PC-3 (cell line): Measurements from ENCODE around the gene FLNB. TPM values are rescaled to one million over a fixed set of nuclear protein-coding genes. Genes with fewer than 3 reads are reported as not detected.

Experiments
- ATAC-seq: fragments of 200-7000 bp; cut with Tn5 transposase; 2 replicates; pipeline ENCODE4 v1.9.1; 2020; ENCODE audit warnings: mild to moderate bottlenecking, moderate library complexity
- BruUV-seq: library from RNA; stranded (reverse); fragments of 400-500 nt; replicated peaks from 2 replicates; lab custom pipeline; 2021; lab: Mats Ljungman, UMichigan
- CTCF ChIA-PET: fragments of 300-600 bp; sonication (Branson Sonifier 250); formaldehyde crosslinking; loops from one replicate; lab custom pipeline; 2022; ENCODE audit warnings: antibody characterized with exemption; lab: Charles Lee
- POLR2A ChIA-PET: fragments of 300-600 bp; sonication (Branson Sonifier 250); formaldehyde crosslinking; loops from one replicate; lab custom pipeline; 2022; ENCODE audit warnings: antibody characterized with exemption; ENCODE audit not compliant: unreplicated experiment; lab: Charles Lee
- DNase-seq: peaks from one replicate; pipeline ENCODE4 v3.0.0-alpha.2; 2015
- H2AFZ ChIP-seq: fragments of 300-600 bp; sonication (generic); 2 replicates; pipeline ENCODE4 v1.6.0; 2016; ENCODE audit warnings: antibody characterized with exemption, low read length
- H3F3A ChIP-seq: fragments of 300-600 bp; sonication (generic); one replicate; pipeline ENCODE4 v1.6.0; 2017; ENCODE audit warnings: antibody characterized with exemption, low read length, control low read depth, mild to moderate bottlenecking; ENCODE audit not compliant: unreplicated experiment
- H3K27ac ChIP-seq: fragments of 300-600 bp; sonication (generic); 2 replicates; pipeline ENCODE4 v1.5.1; 2016; ENCODE audit warnings: mild to moderate bottlenecking, low read length
- H3K27me3 ChIP-seq: fragments of 300-600 bp; sonication (generic); 2 replicates; pipeline ENCODE4 v1.6.1; 2016; ENCODE audit warnings: low read length, mixed read lengths
- H3K36me3 ChIP-seq: fragments of 300-600 bp; sonication (generic); 2 replicates; pipeline ENCODE4 v1.6.1; 2016; ENCODE audit warnings: low read depth, mixed run types, low read length, mixed read lengths
- H3K4me1 ChIP-seq: fragments of 300-600 bp; sonication (generic); 2 replicates; pipeline ENCODE4 v1.5.1; 2016; ENCODE audit warnings: low read length; ENCODE audit not compliant: insufficient read depth
- H3K4me2 ChIP-seq: fragments of 300-600 bp; sonication (generic); 2 replicates; pipeline ENCODE4 v1.6.0; 2016; ENCODE audit warnings: low read length
- H3K4me3 ChIP-seq: fragments of 300-600 bp; sonication (generic); 2 replicates; pipeline ENCODE4 v1.5.1; 2016; ENCODE audit warnings: mild to moderate bottlenecking, low read length, mixed read lengths
- H3K79me2 ChIP-seq: fragments of 300-600 bp; sonication (generic); 2 replicates; pipeline ENCODE4 v1.6.1; 2017; ENCODE audit warnings: low read length, mixed read lengths
- H3K9ac ChIP-seq: fragments of 300-600 bp; sonication (generic); 2 replicates; pipeline ENCODE4 v1.6.0; 2016; ENCODE audit warnings: mild to moderate bottlenecking, low read length
- H3K9me2 ChIP-seq: fragments of 300-600 bp; sonication (generic); replicated peaks from 2 replicates; pipeline ENCODE4 v1.6.1; 2016; ENCODE audit warnings: mixed run types, low read length, mixed read lengths
- H3K9me3 ChIP-seq: fragments of 300-600 bp; sonication (generic); 2 replicates; pipeline ENCODE4 v1.6.1; 2016; ENCODE audit warnings: low read length, mixed read lengths
- H4K20me1 ChIP-seq: fragments of 300-600 bp; sonication (generic); 2 replicates; pipeline ENCODE4 v1.6.1; 2016; ENCODE audit warnings: low read length, mixed read lengths
- CTCF ChIP-seq: fragments of 300-600 bp; sonication (generic); conservative IDR thresholded peaks from 2 replicates; pipeline ENCODE4 v1.5.1; 2017; ENCODE audit warnings: antibody characterized with exemption, low read depth, mild to moderate bottlenecking, low read length
- EZH2 ChIP-seq: fragments of 300-600 bp; sonication (generic); IDR thresholded peaks from one replicate; pipeline ENCODE4 v1.6.1; 2017; ENCODE audit warnings: antibody characterized with exemption, mild to moderate bottlenecking, low read length; ENCODE audit not compliant: unreplicated experiment
- EZH2phosphoT487 ChIP-seq: fragments of 300-600 bp; sonication (generic); IDR thresholded peaks from 2 replicates; pipeline ENCODE4 v1.6.1; 2018; ENCODE audit warnings: mild to moderate bottlenecking, antibody characterized with exemption, low read length, borderline replicate concordance
- intact Hi-C: fragments of 100-400 bp; cut with micrococcal nuclease; formaldehyde crosslinking; loops from 2 replicates; pipeline ENCODE4 v1.9.0; 2023
- total RNA-seq: library from RNA; depleted of rRNA; stranded (reverse); fragments of >200 nt; gene quantifications from 2 replicates; pipeline ENCODE4 v1.2.3, GENCODE V29; 2014

The FLNB gene
- total RNA-seq, 1 experiment from 2014 or later, result 505 TPM

- ATAC-seq, result no peak
- H3K4me2 ChIP-seq, result no peak overlapping the region
- BruUV-seq, result no TSS peak
- H3K79me2 ChIP-seq, result peaks cover 100% of the 10 kb centered on the region
- intact Hi-C loops, result no loop called here
- TF ChIP-seq CTCF, result no peak
- no peak for TF ChIP-seq EZH2
- TF ChIP-seq EZH2phosphoT487, result no peak
- no peaks in the 10 kb centered on the region for H3K9me3 ChIP-seq
- CTCF ChIA-PET, result no interaction called here
- no peak overlapping the region for H2AFZ ChIP-seq
- H3K9me2 ChIP-seq, result no peaks in the 10 kb centered on the region
- H3K36me3 ChIP-seq, result peaks cover 6% of the 10 kb centered on the region; the same call in 1 of the 2 replicates
- H3K27me3 ChIP-seq, result no peaks in the 10 kb centered on the region
- H4K20me1 ChIP-seq, result peaks cover 76% of the 10 kb centered on the region
- DNase-seq, result no peak
- H3F3A ChIP-seq, result no peaks in the 10 kb centered on the region
- peaks cover 25% of the 10 kb centered on the region for H3K4me1 ChIP-seq
- H3K4me3 ChIP-seq, result no peak overlapping the region
- no peak overlapping the region for H3K27ac ChIP-seq
- no peak overlapping the region for H3K9ac ChIP-seq
- POLR2A ChIA-PET, result no interaction called here
These were observed 60.0 kb downstream of the FLNB start for GRCh38 chr3:58068122-58068809.

- H3K79me2 ChIP-seq, result peaks cover 100% of the 10 kb centered on the region
- no peak overlapping the region for H3K4me3 ChIP-seq
- H3K9me2 ChIP-seq, result no peaks in the 10 kb centered on the region
- DNase-seq (peak; percentile 23), ATAC-seq (no peak; the same call in 1 of the 2 replicates)
- ChIA-PET POLR2A (interaction anchor here (0.5 kb wide), 1 partner anchor 47 kb away, joined by 12 read pairs; no protein-coding TSS in a partner anchor), CTCF (no interaction called here)
- no peaks in the 10 kb centered on the region for H3K9me3 ChIP-seq
- H3K4me2 ChIP-seq, result no peak overlapping the region
- H3K27ac ChIP-seq, result no peak overlapping the region
- intact Hi-C loops, result no loop called here
- no TSS peak for BruUV-seq
- TF ChIP-seq CTCF (no peak), EZH2 (no peak)
- H3K9ac ChIP-seq, result no peak overlapping the region
- H3F3A ChIP-seq, result peaks cover 4% of the 10 kb centered on the region
- peaks cover 9% of the 10 kb centered on the region; the same call in 1 of the 2 replicates for H3K4me1 ChIP-seq
- no peak overlapping the region for H2AFZ ChIP-seq
- no peaks in the 10 kb centered on the region for H3K27me3 ChIP-seq
- peaks cover 80% of the 10 kb centered on the region for H4K20me1 ChIP-seq
- peaks cover 10% of the 10 kb centered on the region; the same call in 1 of the 2 replicates for H3K36me3 ChIP-seq
These were observed 63.3 kb downstream of the FLNB start for GRCh38 chr3:58071480-58071971.
